IPS-NIHi11 (cell line): Measurements from ENCODE around the gene PRKCD.

Experiments
- DNase-seq: peaks from one replicate; pipeline ENCODE4 v3.0.0; 2012; ENCODE audit warnings: mixed read lengths, low spot score

PRKCD gene

DNA sequence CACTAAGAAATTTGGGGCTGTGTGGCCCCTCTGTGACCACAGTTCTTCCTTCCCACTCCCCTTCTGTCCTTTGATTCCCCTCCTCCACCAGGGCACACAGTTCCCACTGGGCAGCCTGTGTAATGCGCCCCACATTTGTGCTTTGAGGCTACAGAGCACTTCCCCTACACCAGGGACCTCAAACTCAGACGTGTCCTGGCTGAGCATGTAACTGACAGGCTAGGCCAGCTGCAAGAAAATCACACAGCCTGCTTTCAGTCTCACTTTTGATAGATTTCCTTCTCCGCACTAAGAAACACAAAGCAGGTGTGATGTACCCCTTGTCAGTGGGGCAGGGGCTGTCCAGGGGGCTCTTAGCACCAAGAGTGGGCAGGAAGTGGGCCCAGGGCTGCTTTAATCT is 29.6 kb downstream of the PRKCD start:
- DNase-seq = no peak

DNA sequence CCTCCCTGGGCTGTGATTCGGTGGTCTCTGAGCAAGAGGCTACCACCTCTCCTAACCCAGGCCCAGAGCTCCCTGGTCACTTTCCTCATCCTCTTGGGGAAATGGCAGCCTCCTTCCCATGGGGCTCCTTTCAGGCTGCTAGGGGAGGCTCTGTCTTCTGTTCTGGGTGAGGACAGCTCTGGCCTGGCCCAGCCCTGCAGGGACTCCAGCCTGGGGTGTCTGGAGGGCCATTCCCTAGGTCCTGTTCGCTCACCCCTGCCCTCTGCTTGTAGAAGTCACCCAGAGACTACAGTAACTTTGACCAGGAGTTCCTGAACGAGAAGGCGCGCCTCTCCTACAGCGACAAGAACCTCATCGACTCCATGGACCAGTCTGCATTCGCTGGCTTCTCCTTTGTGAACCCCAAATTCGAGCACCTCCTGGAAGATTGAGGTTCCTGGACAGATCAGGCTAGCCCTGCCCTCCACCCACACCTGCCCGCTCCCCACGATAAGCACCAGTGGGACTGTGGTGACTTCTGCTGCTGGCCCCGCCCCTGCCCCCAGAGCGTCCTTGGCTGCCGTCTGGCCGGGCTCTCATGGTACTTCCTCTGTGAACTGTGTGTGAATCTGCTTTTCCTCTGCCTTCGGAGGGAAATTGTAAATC is 30.9 kb downstream of the PRKCD start:
- DNase-seq = no peak

DNA sequence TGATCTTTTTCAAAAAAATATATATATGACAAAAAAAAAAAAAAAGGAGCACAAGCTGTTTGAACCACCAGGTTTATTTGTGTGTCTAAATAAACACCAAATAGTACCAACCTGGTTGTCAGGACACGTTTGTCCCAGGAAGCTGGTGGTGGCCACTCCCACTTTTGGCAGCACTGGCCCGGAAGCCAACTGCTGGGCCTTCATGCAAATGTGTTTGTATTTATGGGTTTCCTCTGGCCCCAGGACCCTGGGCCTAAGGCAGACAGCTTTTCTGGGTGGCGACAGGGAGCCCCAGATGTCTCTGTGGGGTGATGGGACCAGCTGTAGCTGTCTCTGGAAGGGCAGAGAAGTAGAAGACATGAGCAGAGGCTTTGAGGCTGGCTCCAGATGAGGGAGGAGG is 31.6 kb downstream of the PRKCD start:
- DNase-seq = no peak

DNA sequence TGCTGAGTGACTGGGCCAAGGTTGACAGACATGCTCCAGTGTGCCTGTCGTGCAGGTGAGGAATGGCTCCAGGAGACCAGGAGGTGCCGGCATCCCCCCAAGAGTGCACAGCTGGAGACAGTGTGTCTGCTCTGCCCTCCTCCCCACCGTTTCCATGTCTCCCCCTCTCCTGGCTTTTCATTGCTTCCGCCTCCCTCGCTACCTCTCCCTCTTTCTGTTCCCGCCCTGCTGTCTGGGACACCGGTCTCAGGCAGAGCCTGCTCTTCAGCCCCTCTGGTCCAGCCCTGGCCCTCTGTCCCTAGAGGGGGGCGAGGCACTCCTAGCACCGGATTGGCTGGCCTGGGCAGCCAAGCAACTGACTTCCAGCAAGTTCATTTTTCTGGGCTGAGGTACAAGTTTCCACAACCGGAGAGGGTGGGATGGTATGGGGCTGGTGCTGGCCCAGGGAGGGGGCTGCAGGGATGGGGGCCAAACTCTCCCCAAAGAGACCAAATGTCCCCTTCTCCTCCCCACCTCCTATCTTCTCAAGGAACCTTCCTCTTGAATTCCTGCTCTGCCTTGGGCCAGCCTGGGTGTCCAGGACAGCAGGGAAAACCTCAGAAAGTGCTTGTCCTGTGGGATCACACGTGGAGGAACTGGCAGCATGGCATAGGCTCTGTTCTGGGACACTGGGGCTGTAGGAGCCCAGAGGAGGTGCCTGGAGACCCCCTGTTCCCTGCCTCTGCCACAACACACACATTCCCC is 32.6 kb downstream of the PRKCD start:
- DNase-seq = peak; percentile 60

DNA sequence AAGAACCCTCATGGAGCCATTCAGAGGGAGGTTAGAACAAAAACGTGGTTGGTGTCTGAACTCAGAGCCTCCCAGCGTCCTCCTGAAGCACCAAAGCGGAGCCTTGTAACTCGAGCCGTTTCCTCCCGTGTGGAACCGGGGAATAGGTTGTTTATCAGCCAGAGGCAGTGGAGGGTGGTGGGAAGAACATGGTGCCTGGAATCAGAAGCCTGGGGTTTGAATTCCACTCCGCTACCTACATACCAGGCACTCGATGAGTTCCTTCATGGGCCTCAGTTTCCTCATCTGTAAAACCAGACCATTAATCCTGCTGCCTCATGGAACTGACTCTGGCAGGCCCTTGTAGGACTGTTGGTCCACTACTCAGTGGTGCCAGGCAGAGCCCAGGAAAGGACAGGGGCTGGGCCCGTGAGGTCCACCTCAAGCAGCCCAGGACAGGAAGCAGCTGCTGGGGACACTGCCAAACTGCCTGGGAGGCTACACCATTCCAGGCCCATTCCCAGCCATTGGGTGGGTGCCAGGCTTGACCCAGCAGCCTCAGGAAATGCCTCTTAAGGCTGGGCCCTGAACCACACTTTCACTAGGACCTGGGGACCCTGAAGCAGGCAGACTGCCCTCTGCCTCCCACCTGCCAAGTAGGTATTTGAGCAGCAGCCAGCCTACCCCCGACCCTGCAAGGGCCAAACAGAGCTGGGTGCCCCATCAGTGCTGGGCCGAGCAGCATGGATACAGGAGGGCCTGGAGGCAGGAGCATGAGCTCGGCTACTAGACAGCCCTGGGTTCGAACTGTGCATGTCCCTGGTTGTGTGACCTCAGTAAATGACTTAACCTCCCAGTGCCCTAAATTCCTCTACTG is 33.4 kb downstream of the PRKCD start:
- peak; percentile 53 for DNase-seq

DNA sequence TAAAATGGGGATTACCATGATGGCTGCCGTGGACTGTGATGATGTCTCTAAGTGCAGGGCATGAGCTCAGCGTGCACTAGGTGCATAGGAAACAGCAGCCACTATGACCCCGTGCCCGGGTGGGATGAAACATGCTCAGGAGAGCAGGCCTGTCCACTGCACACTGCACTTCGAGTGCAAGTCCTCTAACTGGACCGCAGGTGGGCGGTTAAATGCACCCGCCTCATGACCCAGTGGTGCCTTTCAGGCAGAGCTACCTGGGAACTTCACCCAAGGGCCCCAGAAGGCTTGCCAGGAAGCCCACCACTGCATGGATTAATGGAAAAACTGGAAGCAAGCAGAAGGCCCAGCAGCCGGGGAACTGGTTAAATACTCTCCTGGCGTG is 34.0 kb downstream of the PRKCD start:
- DNase-seq = no peak

DNA sequence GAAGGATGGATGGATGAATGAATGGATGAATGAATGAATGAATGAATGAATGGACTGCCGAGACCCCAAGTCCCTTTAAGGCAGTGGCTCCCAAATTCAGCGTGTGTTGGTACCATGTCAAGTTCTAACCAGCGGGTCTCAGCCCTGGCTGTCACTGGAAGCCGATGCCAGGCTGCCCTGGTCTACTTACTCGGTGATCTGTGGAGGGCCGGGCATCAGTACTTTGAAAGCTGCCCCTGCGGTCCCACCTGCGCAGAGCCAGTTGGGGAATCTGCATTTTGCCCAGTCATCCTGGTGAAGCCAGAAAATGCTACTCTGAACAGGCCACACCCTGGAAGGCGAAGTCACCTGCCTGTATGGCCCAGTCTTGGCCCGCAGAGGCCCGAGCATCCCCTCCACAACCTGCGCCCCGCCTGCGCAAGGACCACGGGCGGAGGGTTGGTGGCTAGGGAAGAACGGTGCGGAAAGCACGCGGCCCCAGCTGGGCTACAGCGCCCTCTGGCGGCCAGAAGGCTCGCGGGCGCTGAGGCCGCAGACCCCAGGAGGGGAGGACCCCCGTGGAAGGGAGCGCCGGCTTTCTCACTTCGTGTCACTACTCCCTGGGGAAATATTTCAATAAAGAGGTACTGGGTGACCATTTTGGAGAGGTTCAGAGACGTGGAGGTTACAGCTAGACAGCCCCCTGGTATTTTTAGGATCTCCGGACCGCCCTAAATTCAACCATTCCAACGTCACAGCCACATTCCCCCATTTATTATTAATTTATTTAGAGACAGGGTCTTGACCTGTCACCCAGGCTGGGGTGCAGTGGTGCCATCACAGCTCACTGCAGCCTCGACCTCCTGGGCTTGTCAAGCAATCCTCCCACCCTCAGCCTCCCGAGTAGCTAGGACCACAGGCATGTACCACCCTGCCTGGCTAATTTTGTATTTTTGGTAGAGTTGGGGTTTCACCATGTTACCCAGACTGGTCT is 34.9 kb downstream of the PRKCD start:
- peak; percentile 89 for DNase-seq

DNA sequence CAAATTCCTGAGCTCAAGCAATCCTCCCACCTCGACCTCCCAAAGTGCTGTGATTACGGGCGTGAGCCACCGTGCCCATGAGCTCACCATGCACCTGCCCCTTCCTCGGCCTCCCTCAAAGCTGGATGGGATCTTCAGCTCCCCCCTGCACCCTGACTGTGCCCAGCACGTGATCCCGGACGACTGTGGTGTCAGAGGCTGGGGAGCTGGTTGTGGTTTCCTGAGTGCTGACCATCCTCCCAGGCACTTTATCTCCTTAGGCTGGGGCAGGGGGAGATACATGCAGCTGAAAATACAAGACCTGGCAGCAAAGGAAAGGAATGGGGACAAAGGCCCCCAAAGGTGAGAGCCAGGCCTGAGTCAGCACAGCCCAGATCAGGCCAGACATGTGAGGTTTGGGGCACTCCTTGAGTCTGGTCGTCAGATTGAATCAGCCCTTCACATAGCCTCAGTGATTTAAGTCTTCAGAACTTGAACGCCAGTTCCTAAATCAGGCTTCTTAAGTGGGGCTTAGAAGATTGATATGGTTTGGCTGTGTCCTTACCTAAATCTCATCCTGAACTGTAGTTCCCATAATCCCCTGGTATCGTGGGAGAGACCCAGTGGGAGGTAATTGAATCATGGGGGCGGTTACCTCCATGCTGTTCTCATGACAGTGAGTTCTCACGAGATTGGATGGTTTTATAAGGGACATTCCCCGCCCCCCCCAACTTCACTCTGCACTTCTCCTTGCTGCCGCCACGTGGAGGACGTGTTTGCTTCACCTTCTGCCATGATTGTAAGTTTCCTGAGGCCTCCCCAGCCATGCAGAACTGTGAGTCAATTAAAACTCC is 35.8 kb downstream of the PRKCD start:
- DNase-seq = no peak

DNA sequence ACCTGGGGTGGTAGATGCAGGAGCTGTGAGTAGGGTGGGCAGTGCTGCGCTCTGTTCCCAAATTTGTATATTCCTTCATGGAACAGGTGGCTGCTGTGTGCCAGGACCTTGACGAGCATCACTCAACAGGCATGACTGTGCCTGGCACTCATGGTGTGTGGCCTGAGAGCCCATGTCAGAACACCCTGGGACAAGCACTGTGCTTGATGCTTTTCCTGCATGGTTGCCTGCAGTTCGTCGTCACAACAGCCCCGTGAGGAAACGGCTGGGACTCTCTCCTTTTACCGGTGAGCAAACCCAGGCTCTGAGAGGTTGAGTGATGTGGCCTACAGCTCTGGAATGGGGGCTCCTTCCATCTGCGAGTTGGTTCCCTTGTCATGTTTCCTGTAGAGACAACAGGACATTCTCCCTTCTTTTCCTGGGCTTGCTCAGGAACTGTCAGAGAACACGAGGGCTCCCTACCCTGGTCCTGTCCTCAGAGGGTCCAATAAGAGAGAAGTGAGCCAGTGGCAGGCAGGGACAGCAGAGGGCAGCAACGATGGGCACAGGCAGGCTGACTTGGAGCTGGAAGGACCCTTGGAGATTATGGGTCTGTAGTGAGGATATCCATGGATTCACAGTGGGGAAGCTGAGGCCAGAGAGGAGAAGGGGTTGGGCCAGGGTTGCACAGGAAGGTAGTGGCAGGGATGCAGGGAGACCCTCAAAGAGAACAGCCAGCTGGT is 37.4 kb downstream of the PRKCD start:
- no peak for DNase-seq

DNA sequence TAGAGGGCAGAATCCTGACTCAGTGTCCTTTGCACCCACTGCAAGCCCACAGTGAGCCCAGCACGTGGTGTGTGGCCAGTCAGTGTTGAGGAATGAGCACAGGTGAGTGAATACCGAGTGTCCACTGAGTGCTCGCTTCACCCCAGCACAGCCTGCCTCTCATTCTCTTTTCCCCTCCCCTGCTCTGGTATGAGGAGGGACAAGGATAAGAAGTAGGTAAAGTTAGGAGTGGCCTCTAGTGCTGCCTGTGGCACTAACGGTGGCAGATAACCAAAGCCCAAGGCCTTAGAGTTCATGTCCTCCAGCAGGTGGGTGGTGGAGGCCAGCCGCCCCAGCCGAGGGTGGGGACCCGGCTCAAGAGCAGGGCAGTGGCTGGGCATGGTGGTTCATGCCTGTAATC is 38.0 kb downstream of the PRKCD start:
- no peak for DNase-seq

DNA sequence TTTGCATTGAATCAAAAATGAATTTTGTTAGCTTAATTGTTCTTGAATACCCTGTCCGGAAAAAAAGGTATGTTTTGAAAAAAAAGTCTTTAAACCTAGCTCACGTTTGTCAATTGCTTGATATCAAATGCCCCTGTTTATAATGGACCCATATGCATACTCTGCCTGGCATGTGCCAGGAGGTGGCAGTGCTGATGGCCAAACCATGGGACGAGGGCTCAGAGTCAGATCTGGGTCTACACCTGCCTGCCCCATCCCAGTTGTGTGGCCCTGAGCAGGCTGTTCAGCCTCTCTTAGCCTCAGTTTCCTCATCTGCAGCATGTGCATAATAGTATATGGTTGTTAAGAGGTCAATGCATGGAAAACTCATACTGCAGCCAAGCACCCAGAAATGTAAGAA is 38.8 kb downstream of the PRKCD start:
- DNase-seq = no peak

DNA sequence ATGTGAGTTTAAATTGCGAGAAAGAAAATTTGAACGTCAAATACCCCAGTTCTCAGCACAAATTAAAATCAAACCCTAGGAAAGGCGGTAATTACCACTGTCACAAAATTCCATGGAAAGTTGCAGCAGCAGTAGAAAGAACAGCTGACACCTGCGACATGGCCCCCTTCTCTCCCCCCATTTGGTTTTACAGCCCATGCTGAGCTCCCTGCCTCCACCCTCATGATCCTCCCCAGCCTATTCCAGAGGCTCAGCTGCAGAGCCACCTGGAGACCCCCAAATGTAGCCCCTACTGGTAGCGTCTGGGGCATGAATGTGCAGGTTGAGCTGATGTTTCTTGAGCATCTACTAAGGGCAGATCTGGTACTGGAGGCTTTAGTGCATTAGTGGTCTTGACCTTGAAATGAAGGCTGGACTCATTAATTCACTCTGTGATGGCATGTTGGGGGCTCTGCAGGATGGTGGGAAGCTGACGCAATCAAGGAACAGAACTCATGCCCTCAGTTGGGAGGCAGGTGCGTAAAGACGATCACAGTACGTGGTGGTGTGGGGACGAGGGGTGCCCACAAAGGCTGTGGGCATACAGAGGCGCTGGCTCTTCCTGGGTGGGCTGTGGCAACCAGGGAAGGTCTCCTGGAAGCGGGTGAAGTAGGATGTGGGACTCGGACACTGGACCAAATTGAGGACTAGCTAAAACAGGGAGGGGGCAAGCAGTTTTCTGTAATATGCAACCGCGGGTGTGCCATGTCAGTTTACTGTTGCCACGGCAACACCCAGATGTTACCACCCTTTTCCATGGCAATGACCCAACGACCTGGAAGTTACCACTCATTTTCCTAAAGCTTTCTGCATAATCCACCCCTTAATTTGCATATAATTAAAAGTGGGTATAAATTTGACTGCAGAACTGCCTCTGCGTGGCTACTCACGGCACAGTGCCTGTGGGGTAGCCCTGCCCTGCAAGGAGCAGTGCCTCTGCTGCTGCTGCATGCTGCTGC is 39.8 kb downstream of the PRKCD start:
- no peak for DNase-seq

DNA sequence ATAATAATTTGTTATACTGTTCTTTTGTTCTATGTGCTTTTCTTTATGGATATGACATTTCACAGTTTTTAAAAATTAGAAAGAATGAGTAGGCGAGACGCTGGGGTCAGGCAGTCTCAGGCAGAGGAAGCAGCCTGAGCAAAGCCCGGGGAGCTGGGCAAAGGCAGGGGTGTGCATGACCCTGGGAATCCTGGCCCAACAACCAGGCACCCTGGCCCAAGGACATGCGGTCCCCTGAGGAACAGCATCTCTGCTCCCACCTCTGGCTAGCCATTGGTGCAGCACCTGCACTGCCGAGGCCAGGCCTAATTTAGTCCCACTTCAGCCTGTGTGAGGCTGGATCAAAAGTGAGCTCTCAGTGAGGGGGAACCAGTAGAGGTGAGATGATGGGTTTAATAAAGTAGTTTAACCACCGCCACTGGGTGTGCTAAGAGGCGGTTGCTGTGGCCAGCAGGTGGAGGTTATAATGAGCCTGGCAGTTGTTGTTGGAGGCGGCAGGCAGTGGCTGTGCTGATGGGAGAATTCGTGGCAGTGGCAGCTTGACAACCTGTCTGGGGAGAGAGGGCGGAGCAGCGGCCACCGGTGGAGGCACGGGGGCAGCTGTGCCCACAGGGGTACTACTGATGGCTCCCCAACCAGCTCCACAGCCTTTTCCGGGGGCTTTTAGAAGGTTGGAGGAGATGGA is 41.5 kb downstream of the PRKCD start:
- DNase-seq = no peak

DNA sequence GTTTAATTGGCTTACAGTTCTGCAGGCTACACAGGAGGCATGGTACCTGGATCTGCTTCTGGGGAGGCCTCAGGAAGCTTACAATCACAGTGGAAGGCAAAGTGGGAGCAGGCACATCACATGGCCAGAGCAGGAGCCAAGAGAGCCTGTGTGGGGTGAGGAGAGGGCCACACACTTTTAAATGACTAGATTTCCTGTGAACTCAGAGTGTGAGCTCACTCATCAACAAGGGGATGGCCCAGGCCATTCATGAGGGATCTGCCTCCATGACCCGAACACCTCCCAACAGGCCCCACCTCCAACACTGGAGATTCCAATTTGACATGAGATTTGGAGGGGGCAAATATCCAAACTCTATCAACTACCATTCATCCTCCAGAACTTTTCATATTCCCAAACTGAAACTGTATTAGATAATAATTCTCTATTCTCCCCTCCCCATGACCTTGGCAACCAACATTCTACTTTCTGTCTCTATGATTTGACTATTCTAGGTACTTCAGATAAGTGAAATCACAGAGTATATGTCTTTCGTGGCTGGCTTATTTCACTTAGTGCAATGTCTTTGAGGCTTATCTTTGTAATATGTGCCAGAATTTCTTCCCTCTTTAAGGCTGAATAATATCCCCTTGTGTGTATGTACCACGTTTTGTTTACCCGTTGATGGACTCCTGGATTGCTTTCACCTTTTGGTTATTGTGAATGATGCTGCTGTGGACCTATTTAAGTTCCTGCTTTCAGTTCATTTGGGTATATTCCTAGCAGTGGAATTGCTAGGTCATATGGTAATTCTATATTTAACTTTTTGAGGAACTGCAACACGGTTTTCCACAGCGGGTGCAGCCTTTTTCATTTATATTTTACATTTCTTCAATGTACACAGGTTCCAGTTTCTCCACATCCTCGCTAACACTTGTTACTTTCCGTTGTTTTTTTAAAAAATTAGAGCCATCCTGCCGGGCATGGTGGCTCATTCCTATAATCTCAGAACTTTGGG is 51.0 kb downstream of the PRKCD start:
- no peak for DNase-seq

DNA sequence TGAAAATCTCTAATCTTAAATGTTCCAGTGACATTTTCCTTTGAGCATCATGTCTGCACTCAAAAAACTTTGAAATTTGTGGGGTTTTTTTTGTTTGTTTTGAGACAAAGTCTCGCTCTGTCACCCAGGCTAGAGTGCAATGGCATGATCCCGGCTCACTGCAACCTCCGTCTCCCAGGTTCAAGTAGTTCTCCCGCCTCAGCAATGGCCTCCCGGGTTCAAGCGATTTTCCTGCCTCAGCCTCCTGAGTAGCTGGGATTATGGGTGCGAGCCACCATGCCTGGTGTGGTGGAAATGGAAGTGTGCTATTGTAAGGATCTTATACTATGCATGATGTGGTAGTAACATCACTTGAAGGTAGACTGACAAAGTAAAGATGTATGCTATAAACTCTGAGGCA is 52.3 kb downstream of the PRKCD start:
- DNase-seq = no peak

DNA sequence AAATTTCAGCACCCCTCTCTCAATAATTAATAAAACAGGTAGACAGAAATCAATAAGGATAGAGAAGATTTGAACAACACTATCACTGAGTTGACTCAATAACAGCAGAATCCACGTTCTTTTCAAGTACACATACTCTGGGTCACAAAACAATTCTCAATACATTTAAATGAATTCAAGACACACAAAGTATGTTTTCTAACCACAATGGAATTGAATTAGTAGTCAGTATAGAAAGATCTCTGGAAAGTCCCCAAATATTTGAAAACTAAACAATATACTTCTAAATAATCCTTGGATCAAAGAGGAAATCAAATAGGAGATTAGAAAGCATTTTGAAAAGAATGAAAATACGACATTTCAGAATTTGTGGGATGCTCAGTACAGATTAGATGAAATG is 54.8 kb downstream of the PRKCD start:
- DNase-seq = no peak

DNA sequence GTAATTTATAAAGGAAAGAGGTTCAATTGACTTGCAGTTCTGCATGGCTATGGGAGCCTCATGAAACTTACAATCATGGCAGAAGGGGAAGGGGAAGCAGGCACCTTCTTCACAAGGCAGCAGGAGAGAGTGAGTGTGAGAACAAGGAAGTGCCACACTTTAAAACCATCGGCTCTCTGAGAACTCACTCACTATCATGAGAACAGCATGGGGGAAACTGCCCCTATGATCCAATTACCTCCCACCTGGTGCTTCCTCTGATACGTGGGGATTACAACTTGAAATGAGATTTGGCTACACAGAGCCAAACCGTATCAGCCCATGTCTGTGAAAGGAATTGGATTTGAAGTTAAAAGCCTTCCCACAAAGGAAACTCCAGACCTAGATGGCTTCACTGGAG is 55.7 kb downstream of the PRKCD start:
- DNase-seq = no peak
